Skeletal muscle tissue (tissue), 4 donors: ENCODE results near the gene AMER2. TPM values are rescaled to one million over a fixed set of nuclear protein-coding genes. Genes with fewer than 3 reads are reported as not detected.
"Not testable (repeated sequence)": the region's sequence is repeated elsewhere in the genome, so short reads cannot be mapped to it uniquely, and the experiment has no call there.

Experiments used
- H3K27ac ChIP-seq: one replicate; pipeline ENCODE4 v1.7.0; 2013; ENCODE audit warnings: mild to moderate bottlenecking, low read depth, low read length, inconsistent platforms
- H3K27me3 ChIP-seq, 3 donors: one replicate each; pipeline ENCODE4 v1.7.0; 2013; ENCODE audit warnings: low read length in 3 of 3; ENCODE audit not compliant: control insufficient read depth in 3 of 3, insufficient read depth in 3 of 3
- H3K36me3 ChIP-seq, 3 donors: one replicate each; pipeline ENCODE4 v1.7.0; 2013; ENCODE audit warnings: low read length in 3 of 3; ENCODE audit not compliant: control insufficient read depth in 3 of 3, insufficient read depth in 3 of 3
- H3K4me1 ChIP-seq, 3 donors: one replicate each; pipeline ENCODE4 v1.7.0; 2013; ENCODE audit warnings: low read length in 3 of 3, mild to moderate bottlenecking in 3 of 3; ENCODE audit not compliant: control insufficient read depth in 3 of 3, insufficient read depth in 3 of 3
- H3K4me3 ChIP-seq, 3 donors: one replicate each; pipeline ENCODE4 v1.7.0; 2013; ENCODE audit warnings: low read length in 3 of 3
- H3K9ac ChIP-seq, 3 donors: one replicate each; pipeline ENCODE4 v1.7.0; 2013; ENCODE audit warnings: low read length in 3 of 3, mild to moderate bottlenecking in 3 of 3, moderate library complexity in 2 of 3, low read depth in 1 of 3
- H3K9me3 ChIP-seq, 3 donors: one replicate each; pipeline ENCODE4 v1.7.0; 2013; ENCODE audit warnings: low read length in 3 of 3; ENCODE audit not compliant: control insufficient read depth in 3 of 3
- total RNA-seq: library from RNA; depleted of rRNA; stranded (reverse); fragments of >200 nt; gene quantifications from one replicate; pipeline ENCODE4 v1.2.3, GENCODE V29; 2014
- donor health status: Osteomylitis.

AMER2 gene
- total RNA-seq, 1 donor from 2014 or later: not detected

- Histone ChIP-seq H3K4me3 (no peak overlapping the region), H3K27me3 (peaks cover 26 to 30% (median 30%) of the 10 kb centered on the region in 3 donors), H3K9ac (no peak overlapping the region), H3K4me1 (peaks cover 3 to 6% (median 3%) of the 10 kb centered on the region in 3 donors), H3K27ac (no peak overlapping the region), H3K36me3 (no peaks in the 10 kb centered on the region), H3K9me3 (peaks cover 0 to 2% (median 0%) of the 10 kb centered on the region in 3 donors)
Measured at GRCh38 chr13:25167382-25168174, 4.5 kb downstream of the AMER2 start.

- Histone ChIP-seq H3K27me3 (peaks cover 16 to 18% (median 17%) of the 10 kb centered on the region in 3 donors), H3K36me3 (no peaks in the 10 kb centered on the region)
Measured at GRCh38 chr13:25166306-25166705, 5.8 kb downstream of the AMER2 start.

GRCh38 chr13:25165663-25166062, 6.4 kb downstream of the AMER2 start:
- H3K36me3 ChIP-seq: no peaks in the 10 kb centered on the region
- no peak overlapping the region for H3K9ac ChIP-seq
- no peak overlapping the region for H3K27ac ChIP-seq
- H3K27me3 ChIP-seq: peaks cover 14 to 16% (median 15%) of the 10 kb centered on the region in 3 donors
- no peak overlapping the region for H3K4me3 ChIP-seq
- H3K9me3 ChIP-seq: peaks cover 0 to 2% (median 0%) of the 10 kb centered on the region in 3 donors
- H3K4me1 ChIP-seq: no peaks in the 10 kb centered on the region

More at GRCh38 chr13:25166306-25166705, 5.8 kb downstream of the AMER2 start:
- Histone ChIP-seq H3K4me1 (no peaks in the 10 kb centered on the region), H3K9ac (no peak overlapping the region), H3K27ac (no peak overlapping the region), H3K9me3 (peaks cover 0 to 2% (median 0%) of the 10 kb centered on the region in 3 donors), H3K4me3 (no peak overlapping the region)

- H3K9ac ChIP-seq, H3K4me3 ChIP-seq, H3K36me3 ChIP-seq, H3K4me1 ChIP-seq, H3K27ac ChIP-seq, H3K9me3 ChIP-seq: not testable (repeated sequence)
- H3K27me3 ChIP-seq: peaks cover 9 to 14% (median 10%) of the 10 kb centered on the region in 3 donors
Measured at GRCh38 chr13:25165163-25165562, 6.9 kb downstream of the AMER2 start.

- H3K27ac ChIP-seq: no peak overlapping the region
- H3K4me1 ChIP-seq: no peaks in the 10 kb centered on the region
- H3K27me3 ChIP-seq: no peaks in the 10 kb centered on the region
- H3K4me3 ChIP-seq: no peak overlapping the region
- no peaks in the 10 kb centered on the region for H3K9me3 ChIP-seq
- no peak overlapping the region for H3K9ac ChIP-seq
- H3K36me3 ChIP-seq: no peaks in the 10 kb centered on the region
Measured at GRCh38 chr13:25157681-25158080, 14.4 kb downstream of the AMER2 start.

- H3K9ac ChIP-seq: no peak overlapping the region
- no peaks in the 10 kb centered on the region for H3K36me3 ChIP-seq
Measured at GRCh38 chr13:25153736-25154135, 18.4 kb downstream of the AMER2 start.

GRCh38 chr13:25151626-25152195, 20.4 kb downstream of the AMER2 start:
- Histone ChIP-seq H3K36me3 (no peaks in the 10 kb centered on the region), H3K9ac (no peak overlapping the region), H3K9me3 (peaks cover 0 to 4% (median 4%) of the 10 kb centered on the region in 3 donors), H3K4me3 (no peak overlapping the region), H3K27me3 (peaks cover 0 to 5% (median 0%) of the 10 kb centered on the region in 3 donors), H3K4me1 (no peaks in the 10 kb centered on the region), H3K27ac (no peak overlapping the region)

More at GRCh38 chr13:25153736-25154135, 18.4 kb downstream of the AMER2 start:
- Histone ChIP-seq H3K4me1 (no peaks in the 10 kb centered on the region), H3K4me3 (no peak overlapping the region), H3K27me3 (peaks cover 0 to 5% (median 0%) of the 10 kb centered on the region in 3 donors), H3K27ac (no peak overlapping the region), H3K9me3 (no peaks in the 10 kb centered on the region)

GRCh38 chr13:25149711-25150110, 22.4 kb downstream of the AMER2 start:
- peaks cover 0 to 4% (median 4%) of the 10 kb centered on the region in 3 donors for H3K9me3 ChIP-seq
- no peaks in the 10 kb centered on the region for H3K4me1 ChIP-seq
- no peak overlapping the region for H3K4me3 ChIP-seq
- peaks cover 0 to 5% (median 0%) of the 10 kb centered on the region in 3 donors for H3K27me3 ChIP-seq
- no peak overlapping the region for H3K9ac ChIP-seq
- no peak overlapping the region for H3K27ac ChIP-seq
- H3K36me3 ChIP-seq: no peaks in the 10 kb centered on the region

- no peak overlapping the region for H3K9ac ChIP-seq
- H3K36me3 ChIP-seq: no peaks in the 10 kb centered on the region
- peaks cover 0 to 5% (median 0%) of the 10 kb centered on the region in 3 donors for H3K27me3 ChIP-seq
- no peak overlapping the region for H3K27ac ChIP-seq
- peaks cover 0 to 4% (median 4%) of the 10 kb centered on the region in 3 donors for H3K9me3 ChIP-seq
- no peak overlapping the region for H3K4me3 ChIP-seq
- H3K4me1 ChIP-seq: no peaks in the 10 kb centered on the region
Measured at GRCh38 chr13:25148402-25148771, 23.7 kb downstream of the AMER2 start.
